ENCODE measurements around the gene PPP1R13L. TPM values are rescaled to one million over a fixed set of nuclear protein-coding genes. Genes with fewer than 3 reads are reported as not detected.
A peak's percentile ranks its signal among the peaks of the same experiment; 100 is the strongest.

The PPP1R13L gene
- total RNA-seq, 2 donors from 2014 or later = 112 to 230 TPM

- Histone ChIP-seq H3K36me3 (no peaks in the 10 kb centered on the region), H3K9me3 (no peaks in the 10 kb centered on the region), H3K27me3 (no peaks in the 10 kb centered on the region), H3K4me3 (peak within 1 kb of the TSS; percentile 96), H3K4me1 (peaks cover 0 to 12% of the 10 kb centered on the region in 2 donors), H3K27ac (peak within 1 kb of the TSS; percentile 72 to 81)
- DNase-seq (ENCODE audit: low spot score) = peak; percentile 99
- TF ChIP-seq CTCF (IDR thresholded peaks at IDR 0.05) = no peak
These were observed 34.3 kb downstream of the PPP1R13L start, which contains the start of gene ERCC2 for GRCh38 chr19:45370410-45371204. Gene ERCC2 (minus strand): TSS chr19:45370573. CDS start chr19:45370540, 33 bp downstream.

- no peak for DNase-seq (ENCODE audit: low spot score)
- Histone ChIP-seq H3K36me3 (peaks cover 7% of the 10 kb centered on the region), H3K9me3 (no peaks in the 10 kb centered on the region), H3K4me3 (no peak overlapping the region), H3K27ac (no peak overlapping the region), H3K4me1 (peaks cover 0 to 12% of the 10 kb centered on the region in 2 donors), H3K27me3 (no peaks in the 10 kb centered on the region)
- TF ChIP-seq CTCF (IDR thresholded peaks at IDR 0.05) = no peak
These were observed 36.0 kb downstream of the PPP1R13L start for GRCh38 chr19:45368737-45369340.

- no peaks in the 10 kb centered on the region for H3K9me3 ChIP-seq
- H3K27me3 ChIP-seq = no peaks in the 10 kb centered on the region
- no peak for TF ChIP-seq CTCF (IDR thresholded peaks at IDR 0.05)
- no peak overlapping the region for H3K4me3 ChIP-seq
- DNase-seq (ENCODE audit: low spot score) = no peak
- peaks cover 13% of the 10 kb centered on the region for H3K36me3 ChIP-seq
- no peak overlapping the region for H3K27ac ChIP-seq
- H3K4me1 ChIP-seq = peaks cover 0 to 12% of the 10 kb centered on the region in 2 donors
These were observed 36.7 kb downstream of the PPP1R13L start for GRCh38 chr19:45368127-45368526.

- Histone ChIP-seq H3K9me3 (no peaks in the 10 kb centered on the region), H3K27ac (no peak overlapping the region), H3K4me3 (no peak overlapping the region), H3K4me1 (peaks cover 0 to 4% of the 10 kb centered on the region in 2 donors), H3K27me3 (no peaks in the 10 kb centered on the region), H3K36me3 (peaks cover 13% of the 10 kb centered on the region)
- TF ChIP-seq CTCF (IDR thresholded peaks at IDR 0.05) = no peak
- no peak for DNase-seq (ENCODE audit: low spot score)
These were observed 40.2 kb downstream of the PPP1R13L start for GRCh38 chr19:45364696-45365095.

GRCh38 chr19:45363861-45364459 is 40.9 kb downstream of the PPP1R13L start:
- no peak overlapping the region for H3K27ac ChIP-seq
- peaks cover 13% of the 10 kb centered on the region for H3K36me3 ChIP-seq
- no peak for TF ChIP-seq CTCF (IDR thresholded peaks at IDR 0.05)
- no peaks in the 10 kb centered on the region for H3K27me3 ChIP-seq
- no peaks in the 10 kb centered on the region for H3K9me3 ChIP-seq
- H3K4me1 ChIP-seq = no peaks in the 10 kb centered on the region
- no peak overlapping the region for H3K4me3 ChIP-seq
- DNase-seq (ENCODE audit: low spot score) = no peak
